MV-4-11 (cell line): ENCODE data around the gene HOXA6.
A peak's percentile ranks its signal among the peaks of the same experiment; 100 is the strongest.

Experiments used
- DNase-seq: peaks from one replicate; lab custom pipeline; 2025; lab: John Stamatoyannopoulos, UW

HOXA6 gene

DNA sequence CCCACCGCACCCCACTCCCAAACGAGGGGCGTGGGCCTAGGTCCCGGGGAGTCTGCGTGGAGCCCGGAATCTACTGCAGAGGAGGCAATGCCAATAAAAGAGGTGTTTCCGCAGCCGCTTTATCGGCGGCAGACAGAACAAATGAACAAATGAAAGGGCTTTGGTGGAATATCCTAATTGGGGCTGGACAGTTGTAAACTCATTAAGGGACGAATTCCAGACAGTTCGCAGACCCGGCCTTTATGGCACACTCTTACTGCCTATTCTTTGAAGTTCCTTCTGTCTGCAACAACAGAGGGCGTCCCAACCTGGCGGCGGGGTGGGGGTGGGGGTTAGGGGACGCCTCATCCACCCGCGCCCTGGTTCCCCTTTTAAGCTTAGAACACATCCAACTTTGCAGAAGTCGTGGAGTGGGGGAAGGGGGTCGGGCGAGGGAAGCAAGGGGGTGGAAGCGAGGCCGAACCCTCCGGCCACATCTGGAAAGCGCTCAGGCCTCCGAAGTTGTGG lies 13.7 kb upstream of the HOXA6 start:
- peak; percentile 79 for DNase-seq

DNA sequence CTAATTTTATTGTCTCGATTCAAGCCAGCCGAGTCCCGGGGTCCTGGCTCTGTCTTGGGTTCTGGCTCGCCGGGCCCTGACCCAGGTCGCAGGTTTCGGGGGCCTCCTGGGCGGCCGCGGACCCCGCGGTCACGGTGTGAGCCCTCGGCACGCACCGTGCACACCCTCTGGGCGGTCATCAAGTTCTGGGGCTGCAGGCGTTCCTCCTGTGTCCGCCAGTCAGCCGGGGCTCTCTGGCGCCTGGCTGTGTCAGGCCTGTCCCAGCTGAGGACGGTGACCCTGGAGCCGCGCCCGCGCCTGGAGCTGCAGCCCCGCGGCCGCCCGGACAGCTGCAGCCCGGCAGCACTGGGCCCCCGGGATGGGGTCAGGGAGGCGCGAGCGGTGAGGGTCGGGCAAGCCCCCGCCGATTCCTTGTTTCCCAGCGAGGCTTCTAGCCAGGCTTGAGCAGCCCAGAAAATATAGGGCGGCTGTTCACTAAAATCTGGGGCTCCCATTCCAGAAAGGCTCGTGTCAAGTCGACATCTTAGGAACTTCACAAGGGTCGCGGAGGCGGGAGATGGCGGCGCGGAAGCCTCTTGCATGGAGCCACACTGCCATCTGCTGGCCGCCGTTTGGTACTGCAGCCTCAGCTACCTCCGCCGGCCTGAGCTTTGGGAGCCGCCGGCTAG lies 13.1 kb upstream of the HOXA6 start:
- DNase-seq, result peak; percentile 70

DNA sequence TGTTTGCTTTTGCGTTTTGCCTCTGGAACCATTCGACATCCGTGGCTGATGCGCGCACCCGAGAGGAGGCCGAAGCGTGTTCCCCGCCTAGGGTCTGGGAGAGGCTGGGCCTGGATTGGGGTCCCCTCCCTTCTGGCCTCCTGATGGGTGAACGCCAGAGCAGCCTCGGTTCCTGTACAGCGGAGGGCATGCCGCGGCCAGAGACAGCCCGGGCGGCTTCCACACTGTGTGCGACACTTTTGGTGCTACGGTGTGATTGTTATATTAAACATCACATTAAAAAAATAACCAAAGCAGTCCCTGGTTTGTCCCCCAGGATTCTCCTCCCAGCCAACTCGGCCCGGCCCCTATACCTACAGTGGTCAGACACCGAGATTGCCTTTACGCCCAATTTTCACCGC lies 12.6 kb upstream of the HOXA6 start:
- no peak for DNase-seq

DNA sequence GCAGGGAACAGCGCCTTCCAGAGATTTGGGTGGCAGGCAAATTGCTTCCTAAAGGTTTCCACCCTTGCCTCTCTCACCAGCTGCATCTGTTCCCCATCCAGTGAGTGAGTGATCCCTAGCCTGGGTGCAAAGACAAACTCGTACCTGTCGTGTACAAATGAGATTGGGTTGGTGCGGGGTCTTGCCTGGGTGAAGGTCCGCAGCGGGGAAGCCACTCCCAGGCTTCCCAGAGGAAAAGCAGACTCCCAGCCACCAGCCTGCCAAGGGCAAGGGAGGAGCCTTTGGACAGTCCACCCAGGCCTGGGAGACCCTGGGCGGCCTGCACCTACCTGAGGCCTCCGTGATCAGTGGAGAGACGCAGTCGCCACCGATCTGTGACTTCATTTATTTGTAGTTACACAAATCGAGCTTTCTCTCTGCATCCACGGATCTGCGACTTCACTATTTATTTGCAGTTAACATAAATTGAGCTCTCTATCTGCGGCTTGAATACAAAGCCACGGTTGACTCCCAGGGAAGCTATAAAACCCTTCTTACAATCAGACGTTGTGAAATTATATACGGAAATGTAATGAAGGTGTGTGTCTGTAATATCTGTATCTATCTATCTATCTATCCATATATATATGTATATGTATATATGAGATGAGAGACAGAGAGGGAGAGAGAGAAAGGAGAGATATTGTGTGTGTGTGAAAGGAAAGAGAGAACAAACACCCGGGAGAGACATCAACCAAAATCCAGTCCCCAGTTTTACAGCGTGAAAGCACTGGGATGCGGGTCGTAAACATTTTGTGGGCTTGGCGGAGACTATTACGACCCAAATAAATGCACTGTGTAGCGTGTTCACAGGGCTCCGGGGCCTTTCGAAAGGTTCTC lies 11.9 kb upstream of the HOXA6 start:
- no peak for DNase-seq

DNA sequence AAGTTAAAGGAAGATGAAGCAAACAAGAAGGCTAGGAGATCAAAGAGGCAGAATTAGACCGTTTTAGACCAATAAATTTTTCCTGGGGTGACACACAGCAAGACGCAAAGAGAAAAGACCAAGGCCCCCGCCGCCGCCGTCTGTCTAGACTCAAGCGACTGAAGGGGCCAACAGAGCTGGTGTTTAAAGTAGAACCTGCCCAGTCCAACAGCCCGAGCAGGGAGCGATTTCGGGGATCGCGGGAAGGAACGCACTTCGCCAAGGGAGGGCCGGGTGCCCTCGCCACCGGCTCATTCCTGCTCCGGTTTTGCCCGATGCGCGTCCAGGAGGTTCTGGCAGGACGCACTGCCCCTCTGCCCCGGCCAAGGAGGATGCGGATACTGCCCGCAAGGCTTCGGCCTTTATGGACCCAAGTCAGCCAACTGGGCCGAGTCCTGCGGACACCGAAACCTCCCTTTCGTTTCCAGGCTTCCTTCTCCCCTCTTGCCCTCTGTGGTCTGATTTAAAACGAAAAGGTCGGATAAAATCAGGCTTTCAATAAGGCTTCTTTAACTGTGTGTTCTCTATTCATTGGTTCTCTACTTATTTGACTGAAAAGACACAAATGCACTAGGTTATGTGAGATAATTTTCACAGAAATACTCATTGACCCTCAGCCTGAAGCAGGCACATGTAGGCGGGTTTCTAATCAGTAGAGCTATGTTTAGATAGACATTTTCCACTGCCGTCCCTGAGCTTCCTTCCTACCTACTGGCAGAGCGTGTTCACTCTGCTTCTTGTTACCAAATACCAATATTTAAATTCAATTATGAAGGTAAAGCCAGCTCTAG lies 11.1 kb upstream of the HOXA6 start:
- no peak for DNase-seq

DNA sequence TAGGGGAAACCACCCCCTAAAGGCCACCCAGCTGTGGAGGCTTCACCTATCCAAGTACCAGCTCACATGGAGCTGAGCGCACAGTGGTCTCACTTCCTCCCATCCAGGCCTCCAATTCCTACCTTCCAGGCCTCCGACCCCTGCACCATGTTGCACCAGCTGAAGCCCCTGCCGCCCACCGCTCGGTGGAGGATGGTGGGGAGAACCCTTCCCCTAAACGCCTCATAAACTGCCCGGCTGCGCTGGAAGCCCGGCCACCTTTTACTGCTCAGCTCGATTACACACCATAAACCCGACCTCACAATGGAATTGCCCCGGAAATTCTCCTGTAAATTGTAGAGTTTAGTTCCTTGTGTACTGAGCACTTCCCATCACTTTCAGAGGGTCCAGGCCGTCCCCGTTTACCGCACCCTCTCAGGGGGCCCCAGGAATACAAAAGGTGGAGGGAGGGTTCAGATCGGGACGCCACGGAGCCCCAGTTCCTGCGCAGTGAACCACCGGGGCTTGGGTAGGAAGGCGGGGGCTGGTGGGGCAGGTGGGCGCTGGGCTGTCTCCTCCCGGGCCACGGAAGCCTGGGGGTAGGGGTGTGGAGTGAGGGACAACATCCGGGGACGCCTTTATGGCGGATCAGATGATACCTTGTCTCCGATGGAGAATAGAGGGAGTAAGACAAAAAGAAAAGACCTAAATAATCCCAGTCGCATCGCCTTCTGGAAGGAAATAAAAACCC lies 10.3 kb upstream of the HOXA6 start:
- DNase-seq, result no peak

DNA sequence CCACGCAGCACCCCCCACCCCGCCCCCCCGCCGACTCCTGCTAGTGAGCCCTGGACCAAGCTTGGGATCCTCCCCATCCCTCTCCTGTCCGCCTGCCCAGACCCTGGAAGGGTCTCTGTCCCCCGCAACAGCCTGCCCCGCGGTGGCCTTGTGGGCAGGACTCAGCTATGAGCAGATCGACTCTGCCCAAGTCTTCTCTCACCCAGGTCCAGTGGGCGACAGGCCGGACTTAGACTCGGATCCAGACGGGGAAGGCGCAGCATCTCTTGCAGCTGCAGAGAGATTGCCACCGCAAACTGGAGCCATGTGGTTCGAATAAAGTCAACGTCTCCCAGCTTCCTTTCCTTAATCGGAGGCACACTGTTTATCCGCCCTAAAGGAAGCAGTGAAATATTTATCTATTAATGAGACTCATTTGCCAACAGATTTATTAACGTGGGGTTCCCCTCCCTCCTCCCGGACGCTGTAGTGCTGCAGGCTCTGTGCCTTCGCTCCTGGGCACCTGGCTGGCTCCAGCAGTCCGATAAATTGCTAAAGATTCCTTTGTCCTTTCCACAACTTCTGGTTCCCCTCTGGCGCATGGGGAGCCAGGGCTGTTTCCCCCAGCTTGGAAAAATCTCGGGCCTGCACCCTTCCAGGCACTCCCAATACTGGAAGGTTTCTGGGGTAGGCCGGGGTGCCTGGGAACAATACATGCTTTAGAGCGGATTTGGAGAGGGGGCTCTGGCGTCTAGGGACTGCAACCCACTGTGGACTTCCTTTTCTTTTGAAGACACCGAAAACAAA lies 9.5 kb upstream of the HOXA6 start:
- no peak for DNase-seq

DNA sequence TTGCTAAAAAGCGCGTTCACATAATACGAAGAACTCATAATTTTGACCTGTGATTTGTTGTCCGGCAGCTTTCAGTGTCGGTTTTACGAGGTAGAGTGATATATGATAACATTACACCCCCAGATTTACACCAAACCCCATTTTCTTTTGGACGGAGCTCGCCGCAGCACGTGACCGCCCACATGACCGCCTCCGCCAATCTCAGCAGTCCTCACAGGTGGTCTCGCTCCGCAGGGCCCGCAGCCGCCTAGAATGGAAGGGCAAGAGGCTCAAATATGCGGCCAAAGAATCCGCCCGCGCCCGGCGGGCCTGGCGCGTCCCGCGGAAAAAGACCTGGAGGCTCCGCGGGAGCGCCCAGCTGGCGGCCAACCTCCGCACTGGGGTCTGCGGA lies 8.9 kb upstream of the HOXA6 start, which contains the start of gene HOXA7:
Gene HOXA7, minus strand, starts transcription at position 168 of the 391 bp plus-strand sequence. Its CDS starts 130 bp downstream, at position 38.
- DNase-seq, result no peak

DNA sequence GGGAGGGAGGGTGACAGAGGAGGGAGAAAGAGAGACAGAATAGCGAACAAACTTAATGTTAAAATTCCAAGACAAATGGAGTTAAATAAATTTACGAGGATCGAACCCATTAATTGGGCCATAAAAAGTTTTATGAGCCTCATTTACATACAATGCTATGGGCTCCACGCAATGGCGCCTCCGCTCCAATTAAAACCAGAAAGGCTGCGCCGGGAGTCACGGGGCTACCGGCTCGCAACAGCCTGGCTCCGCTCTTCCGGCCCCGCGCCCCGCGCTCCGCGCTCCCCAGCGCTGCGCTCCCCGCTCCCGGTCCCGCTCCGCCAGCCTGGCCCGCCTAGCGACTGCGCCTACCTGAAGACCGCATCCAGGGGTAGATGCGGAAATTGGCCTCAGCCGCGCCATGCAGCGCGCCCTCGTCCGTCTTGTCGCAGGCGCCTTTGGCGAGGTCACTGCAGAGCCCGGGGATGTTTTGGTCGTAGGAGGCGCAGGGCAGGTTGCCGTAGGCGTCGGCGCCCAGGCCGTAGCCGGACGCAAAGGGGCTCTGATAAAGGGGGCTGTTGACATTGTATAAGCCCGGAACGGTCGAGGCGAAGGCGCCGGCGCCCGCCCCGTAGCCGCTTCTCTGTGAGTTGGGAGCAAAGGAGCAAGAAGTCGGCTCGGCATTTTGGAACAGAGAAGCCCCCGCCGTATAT lies 8.4 kb upstream of the HOXA6 start:
- DNase-seq, result no peak

DNA sequence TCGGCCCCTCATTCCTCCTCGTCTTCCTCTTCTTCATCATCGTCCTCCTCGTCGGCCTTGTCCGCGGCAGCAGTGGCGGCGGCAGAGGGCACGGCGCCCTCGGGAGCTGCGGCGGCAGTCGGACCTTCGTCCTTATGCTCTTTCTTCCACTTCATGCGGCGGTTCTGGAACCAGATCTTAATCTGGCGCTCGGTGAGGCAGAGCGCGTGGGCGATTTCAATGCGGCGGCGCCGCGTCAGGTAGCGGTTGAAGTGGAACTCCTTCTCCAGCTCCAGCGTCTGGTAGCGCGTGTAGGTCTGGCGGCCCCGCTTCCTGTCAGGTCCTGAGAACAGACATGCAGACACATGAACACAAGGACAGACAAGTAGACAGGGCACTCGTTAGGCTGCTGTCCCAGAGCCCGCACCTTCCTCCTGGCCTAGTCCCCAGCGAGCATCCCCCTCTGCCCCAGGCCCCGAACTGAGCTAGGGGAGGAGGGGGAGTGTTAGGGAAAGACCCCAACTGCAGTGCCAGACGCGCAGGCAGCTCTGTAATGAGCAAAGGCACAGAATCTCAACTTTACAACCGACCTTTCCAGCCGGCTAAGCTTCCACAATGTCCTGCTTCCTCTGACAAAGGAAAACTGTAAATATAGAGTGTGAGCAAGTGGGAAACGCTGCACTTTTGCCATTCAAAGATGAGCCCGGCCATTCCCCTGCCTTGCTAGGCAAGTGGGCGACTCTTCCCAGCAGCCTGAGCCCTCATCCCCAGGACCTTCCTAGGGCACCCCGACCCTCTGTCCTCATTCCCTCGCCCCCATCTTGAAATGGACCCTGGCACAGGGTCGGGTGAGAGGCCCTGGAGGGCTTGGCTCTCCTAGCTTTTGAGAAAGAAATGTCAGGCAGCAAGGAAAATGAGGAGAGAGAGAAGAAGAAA lies 7.6 kb upstream of the HOXA6 start:
- no peak for DNase-seq

DNA sequence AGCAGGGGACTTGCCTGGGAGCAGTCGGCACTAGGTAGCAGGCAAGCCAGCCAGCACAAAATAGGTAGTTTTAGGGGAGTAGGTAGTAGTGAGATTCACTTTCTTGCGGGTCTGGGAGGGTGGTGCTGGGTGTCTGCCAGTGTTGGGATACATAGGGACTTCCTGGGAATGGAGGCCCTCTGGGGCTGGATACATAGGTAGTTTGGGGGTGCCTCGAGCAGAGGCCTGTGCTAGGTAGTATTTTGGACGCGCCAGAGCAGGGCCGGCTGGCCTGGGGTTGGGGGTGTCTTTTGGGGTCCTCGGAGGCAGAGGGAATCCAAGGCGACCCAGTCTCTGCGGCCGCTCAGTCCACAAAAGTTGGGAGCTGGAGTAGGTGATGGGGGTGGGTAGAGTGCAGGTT lies 6.8 kb upstream of the HOXA6 start:
- DNase-seq, result no peak

DNA sequence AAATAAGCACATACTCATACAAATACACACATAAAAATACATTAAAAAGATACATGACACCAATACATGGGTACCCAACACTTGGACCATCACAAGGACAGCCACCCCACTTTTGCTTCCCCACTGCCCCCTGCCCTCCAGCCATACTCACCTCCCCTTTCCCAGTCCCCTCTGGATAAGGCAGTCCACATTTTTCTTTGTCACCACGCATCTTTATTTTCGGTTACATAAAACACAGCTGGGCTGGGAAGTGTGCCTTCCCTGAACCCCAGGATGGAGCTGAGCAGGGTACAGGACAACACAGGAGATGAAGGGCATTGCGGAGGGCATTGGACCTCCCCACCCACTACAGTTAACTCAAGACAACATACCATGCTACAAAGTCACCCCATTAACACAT lies 6.0 kb upstream of the HOXA6 start:
- no peak for DNase-seq

DNA sequence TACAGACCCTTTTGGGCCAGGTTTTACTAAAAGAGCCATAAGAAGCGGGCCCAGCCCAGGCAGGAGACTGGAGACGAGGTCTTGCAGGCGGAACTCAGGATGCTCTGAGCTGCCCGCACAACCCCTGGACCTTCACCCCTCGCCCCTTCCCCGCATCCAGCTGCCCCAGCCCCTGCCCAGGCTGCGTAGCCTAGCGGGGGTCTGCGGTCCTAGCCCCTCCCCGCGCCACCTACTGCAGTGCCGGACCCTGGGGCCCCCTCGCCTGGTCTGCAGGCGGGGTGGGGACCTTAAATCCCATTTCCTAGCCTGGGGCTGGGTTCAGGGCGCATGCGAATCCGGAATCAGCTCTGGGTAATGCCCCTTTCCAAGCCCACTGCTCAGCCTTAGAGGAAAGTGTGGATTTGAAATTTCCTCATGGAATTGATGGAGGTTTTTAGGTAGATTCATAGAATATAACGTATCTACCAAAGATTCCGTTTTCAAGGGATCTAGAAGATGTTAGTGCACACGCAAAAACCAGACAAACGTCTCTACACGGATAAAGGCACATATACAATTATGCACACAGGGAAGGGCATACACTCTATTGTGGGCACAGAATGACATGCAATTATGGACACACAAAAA lies 5.4 kb upstream of the HOXA6 start:
- no peak for DNase-seq

DNA sequence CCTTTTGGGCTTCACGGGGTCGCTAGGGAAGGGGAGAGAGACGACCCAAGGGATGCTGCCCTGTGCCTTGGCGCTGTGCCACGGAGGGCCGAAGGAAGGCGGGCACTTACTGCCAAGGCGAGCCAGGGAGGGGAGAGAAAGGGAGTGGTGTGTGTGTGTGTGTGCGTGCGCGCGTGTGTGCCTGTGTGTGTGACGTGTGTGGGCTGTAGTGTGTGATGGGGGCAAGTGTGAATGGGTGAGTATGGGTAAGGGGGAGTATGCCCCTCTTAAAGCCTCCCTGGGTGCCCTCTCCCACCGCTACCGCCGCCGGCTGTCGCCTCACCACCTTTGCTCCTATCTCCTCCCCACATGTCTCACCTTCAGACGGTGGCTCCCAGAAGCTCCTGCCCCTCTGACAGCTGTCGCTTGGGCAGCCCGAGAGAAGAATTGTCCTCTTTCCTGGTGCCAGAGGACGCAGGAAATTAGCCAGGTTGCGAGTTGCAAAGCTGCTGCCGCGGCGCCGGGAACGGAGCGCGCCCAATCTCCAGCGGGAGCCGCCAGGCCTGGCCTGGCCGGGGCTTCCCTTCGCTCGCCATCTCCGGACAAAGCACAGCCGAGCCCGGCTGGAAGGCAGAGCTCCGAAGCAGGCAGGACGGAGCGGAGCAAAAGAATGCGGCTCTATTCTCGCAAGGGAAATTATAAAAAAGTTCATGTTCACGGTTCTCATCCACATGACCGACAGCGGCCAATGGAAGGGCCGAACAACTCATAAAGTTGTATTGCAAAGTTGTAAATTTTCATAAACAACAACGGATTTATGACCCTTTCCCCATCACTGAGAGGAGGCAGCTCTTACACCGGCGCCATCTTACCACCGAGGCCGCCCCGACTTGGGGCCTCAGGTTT lies 4.6 kb upstream of the HOXA6 start, which contains the start of gene HOXA3:
Gene HOXA3, minus strand, starts transcription at position 653 of the 885 bp plus-strand sequence. CDS start 41,943 bp downstream, outside the sequence.
- DNase-seq, result no peak

DNA sequence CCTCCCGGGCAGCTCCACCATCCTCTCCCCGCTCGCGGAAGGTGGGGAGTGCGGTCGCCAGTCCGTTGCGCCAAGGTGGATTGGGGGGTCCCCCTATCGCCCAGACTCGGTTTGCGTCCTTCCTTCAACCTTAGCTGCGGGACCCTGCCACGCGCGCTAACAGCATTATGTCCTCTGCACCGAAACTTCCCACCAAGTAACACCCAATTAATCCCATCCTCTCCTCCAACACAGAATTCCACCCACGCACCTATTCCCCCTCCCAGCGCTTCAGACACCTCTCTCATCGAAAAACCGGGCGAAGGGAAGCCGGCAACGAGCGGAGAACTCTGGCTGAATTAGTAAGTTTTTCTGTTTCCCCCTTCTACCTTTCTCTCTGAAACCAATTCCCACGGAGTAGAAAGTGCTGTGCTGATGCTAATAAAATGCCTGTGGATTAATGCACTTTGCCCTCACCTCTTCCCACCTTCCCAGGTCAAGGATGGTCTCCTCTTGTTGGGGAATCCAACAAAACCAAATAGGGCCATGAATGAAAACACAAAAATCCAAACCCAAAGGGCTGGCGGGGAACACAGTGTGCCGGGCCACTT lies 3.9 kb upstream of the HOXA6 start:
- DNase-seq, result no peak

DNA sequence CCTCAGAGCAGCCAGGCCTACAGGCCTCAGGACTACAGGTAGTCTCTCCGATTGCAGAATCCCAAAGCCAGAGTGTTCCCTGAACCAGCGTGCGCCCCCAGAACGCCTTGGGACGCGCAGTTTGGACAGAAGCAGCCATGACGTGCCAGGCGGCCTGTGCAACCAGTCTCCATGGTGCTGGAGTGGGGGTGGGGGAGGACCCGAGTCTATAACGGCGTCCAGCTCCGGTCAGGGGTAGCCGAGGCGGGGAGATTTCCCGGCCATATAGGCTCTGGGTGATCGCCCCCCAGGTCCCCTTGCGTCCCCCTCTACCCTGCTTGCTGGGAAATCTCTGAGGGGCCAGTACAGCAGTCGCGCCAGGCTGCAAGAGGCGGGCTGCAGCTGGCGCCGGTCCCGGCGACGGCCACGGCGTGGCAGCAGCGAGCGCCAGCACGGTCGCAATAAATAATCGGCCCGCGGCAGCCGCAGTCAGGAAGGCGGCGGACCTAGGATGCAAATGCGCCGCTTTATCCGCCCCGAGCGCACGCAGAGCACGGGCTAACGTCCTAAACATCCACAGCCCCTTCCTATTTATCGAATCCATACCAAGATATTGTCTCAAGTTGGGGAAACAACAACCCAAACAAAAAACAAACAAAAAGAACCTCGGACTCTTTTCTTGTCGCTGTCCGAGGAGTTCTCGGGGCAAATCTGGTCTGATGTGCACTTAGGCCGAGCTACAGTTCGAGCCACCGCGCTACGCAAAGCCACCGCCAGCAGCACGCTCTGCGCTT lies 3.2 kb upstream of the HOXA6 start:
- peak; percentile 56 for DNase-seq
